ENCODE results near the gene BTF3L4.
"Not testable (repeated sequence)": the region's sequence is repeated elsewhere in the genome, so short reads cannot be mapped to it uniquely, and the experiment has no call there.

DNA sequence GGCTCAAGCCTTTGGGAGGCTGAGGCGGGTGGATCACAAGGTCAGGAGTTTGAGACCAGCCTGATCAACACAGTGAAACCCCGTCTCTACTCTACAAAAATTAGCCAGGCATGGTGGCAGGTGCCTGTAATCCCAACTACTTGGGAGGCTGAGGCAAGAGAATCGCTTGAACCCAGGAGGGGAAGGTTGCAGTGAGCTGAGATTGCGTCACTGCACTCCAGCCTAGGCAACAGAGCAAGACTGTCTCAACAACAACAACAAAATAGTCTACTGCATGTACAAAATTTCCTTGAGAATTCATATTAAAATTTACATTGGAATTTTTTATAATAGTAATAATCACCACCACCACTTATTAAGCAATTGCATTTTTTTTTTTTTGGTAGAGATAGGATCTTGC, 6.8 kb upstream of the BTF3L4 start:
- TF ChIP-seq CTCF (IDR thresholded peaks at IDR 0.05; ENCODE audit: low read length); EZH2 (IDR thresholded peaks at IDR 0.05; ENCODE audit: borderline replicate concordance, low read length): not testable (repeated sequence)
